GM10847 (cell line): ENCODE results near the gene RNF222.

Source experiments
- POLR2A ChIP-seq: IDR thresholded peaks from 2 replicates; pipeline ENCODE4 v1.6.1; 2011; ENCODE audit not compliant: insufficient read length; ENCODE audit errors: extremely low read depth

The RNF222 gene

DNA sequence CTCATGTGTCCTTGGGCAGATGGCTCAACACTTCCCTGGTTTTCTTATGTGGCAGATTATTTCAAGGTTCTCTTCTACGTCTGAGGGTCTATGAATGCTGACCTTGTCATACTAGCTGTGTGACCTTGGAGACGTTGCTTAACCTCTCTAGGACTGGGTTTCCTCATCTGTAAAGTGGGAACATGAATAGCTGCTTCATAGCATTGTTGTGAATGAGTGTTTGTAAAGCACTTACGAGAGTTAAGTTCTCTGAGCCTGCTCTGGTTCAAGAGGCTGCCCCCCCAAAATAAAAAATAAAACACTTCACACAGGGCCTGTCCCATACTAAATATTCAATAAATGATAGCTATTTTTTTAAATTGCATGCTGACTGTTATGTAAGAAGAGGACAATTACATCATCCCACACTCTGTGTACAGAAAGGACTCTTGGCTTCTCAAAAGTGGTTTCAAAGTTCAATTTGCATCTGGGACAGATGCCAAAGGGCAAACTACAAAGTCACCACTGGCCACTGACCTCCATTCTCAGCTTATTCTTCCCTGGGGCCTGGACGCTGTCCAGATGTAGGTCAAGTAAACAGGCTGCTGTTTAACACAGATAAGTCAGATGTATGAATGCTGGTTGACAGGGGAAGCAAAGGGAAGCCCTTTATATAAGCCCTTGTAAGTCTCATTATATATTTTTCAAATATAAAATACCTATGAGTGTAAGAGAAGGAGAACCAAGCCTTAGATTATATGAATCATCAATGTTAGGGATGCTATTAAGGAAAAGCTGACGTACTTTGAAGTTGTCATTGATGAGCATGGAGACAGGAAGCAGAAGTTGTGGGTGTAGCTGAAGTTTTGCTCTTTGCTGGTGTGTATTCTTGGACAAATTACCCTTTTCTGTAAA, 22.7 kb upstream of the RNF222 start:
- TF ChIP-seq POLR2A = no peak

DNA sequence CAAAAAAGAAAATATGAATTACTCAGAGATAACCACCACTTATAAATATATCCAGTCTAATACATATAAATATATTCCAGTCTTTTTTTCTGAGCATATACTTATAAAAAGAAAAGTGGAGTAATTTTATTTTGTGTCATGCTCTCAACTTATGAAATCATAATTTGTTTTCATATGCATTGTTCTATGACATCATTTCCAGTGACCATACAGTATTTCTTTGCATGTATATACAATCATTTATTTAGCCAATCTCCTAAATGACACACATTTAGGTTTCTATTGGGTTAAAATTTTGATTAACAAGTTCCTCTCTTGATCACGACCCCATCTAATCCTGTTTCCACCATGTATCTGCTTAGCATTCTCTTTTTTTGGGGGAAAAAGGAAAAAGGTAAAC, 21.7 kb upstream of the RNF222 start:
- no peak for TF ChIP-seq POLR2A

DNA sequence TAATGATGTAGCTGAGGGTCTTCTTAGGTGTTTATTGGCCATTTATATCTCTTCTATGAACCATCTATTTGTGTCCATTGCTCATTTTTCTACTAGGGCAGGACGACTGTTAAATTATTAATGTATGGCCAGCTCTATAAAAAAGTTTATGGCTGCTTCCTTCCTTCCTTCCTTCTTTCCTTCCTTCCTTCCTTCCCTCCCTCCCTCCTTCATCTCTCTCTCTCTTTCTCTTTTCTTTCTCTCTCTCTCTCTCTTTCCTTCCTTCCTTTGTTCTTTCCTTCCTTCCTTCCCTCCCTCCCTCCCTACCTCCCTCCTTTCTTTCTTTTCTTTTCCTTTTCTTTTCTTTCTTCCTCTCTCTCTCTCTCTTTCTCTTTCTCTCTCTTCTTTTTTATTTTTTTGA, 20.8 kb upstream of the RNF222 start:
- TF ChIP-seq POLR2A = no peak

DNA sequence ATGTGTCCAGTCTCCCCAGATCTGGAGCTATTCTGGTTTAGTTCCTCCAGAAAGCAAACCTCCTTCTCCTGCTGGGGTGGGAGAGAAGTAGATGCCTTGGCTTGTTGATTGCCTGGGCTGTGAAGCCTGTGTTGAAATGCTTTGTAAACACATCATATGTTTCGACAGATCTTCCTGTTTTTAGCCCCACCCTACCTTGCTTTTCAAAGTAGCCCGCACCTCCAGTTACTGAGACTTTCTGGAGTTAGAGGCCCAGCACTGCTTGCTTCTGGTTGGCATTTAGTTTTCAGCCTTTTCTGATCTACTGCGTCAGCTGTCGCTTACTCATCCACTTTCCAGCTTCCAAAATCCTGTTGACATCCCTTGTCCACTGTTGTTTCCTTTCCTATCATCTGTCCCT, 20.2 kb upstream of the RNF222 start:
- TF ChIP-seq POLR2A = no peak

DNA sequence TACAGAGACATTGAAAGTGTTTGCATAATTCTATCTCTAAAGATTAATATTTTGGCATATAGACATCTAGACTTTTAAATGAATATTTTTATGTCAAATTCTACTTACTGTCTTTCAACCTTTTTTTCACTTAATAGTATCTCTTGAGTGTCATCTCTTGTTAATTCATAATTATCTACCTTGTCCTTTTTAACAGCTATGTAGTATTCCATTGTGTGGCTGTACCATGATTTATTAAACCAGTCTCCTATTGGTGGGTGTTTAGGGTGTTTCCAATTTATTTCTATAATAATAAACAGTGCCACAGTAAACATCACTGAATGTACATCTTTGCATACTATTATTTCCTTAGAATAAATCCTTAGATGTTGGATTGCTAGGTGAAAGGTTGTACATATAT, 16.3 kb upstream of the RNF222 start:
- TF ChIP-seq POLR2A = no peak

DNA sequence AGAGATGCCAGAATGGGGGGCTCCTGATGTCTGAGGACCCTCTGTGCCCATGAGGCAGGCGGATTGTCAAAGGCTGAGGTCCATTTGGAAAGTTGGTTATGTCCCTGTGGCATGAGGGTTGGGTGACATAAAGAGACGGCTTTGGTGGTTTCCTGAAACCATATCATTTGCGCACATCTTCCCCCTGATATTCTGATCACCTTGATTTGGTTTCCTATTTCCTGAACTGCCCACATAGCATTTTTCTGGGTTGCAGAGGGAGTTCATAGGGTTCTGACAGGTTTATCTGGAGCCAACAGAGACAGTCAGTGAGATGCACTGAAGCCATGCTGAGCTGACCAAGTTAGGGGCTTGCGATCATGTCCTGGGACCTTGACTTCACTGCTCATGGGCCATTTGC, 15.7 kb upstream of the RNF222 start:
- no peak for TF ChIP-seq POLR2A

DNA sequence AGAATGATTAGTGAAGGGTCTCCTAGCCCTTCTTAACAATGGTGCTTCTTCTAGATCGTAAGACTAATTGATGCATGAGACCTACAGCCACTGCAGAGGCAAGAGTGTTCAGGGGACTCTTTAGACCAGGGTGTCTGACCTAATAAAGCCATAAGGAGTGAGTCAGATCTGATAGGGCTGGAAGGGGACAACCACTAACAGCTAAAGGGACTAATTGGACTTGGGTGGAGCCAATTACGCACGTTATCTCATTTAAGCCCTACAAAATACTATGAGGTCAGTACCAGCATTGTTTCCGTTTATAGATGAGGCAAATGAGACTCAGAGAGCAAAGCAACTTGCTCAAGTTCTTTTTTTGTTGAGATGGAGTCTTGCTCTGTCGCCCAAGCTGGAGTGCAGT, 14.5 kb upstream of the RNF222 start:
- no peak for TF ChIP-seq POLR2A

DNA sequence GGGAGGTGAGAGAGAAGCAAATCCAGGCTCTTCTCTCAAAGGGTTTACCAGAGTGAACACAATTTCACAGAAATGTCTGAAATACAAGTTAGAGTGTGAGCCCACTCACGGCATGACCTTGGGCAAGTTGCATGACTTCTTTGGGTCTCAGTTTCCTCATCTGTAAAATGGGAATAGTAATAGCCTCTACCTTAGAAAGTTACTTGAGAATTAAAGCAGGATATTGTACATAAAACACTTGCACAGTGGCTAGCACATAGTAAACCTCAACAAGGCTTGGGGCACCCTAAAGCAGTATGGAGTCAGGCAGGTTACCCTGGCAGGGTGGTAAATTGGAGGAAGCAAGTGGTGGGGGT, 13.2 kb upstream of the RNF222 start:
- TF ChIP-seq POLR2A = no peak

DNA sequence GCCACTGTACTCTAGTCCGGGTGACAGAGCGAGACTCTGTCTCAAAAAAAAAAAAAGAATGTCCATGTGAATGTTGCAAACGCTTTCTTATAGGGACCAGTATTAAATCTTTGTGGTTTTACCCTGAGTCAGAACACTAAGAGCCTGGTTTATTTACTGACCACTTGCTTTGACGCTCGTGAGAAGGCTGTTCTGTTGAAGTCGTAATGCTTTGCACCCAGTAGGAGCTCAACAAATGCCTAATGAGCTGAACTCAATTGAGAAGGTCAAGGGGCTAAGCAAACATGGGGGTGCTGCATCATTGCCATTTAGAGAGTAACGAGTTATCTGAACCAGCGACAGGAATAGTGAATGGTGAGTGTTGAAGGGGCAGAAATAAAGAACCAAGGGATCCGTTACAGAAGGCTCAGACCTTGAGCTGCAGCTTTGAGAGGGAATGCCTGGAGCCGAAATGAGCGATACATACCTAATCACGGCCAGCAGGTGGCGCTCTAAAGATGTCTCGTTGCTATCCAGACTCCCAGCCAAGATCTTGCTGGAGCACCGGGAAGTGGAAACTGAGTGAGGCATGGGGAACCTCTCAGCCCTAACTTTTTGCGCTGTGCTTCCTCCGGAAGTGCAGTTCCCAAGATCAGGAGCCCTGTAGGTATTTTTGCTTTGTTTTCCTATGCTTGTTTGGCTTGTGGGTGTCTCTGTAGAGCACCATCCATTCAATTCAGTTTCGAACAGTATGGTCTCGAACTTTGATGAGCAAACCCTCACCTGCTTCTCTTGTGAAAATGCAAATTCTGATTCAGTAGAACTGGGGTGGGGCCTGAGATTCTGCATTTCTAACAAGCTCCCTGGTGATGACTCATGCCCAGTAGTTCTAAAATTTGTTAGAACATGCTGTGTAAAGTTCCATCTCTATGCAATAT, 12.6 kb upstream of the RNF222 start:
- TF ChIP-seq POLR2A = no peak

DNA sequence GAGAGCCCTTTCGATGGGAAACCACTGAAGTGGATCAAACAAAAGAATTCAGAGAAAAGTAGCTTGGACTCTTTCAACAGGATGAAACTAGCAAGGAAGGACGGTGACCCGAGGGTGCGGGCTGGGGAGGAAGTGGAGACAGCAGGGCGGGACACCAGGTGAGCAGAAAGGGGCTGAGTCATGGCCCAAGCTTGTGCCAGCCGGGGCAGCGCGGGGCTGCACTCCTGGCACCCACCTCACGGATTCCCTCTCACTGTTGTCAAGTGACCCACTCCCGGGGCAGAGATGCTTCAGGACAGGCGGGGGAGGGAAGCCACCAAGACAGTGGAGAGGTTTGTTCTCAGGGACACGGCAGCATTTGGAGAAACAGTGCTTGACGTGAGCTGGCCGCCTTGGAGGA, 10.7 kb upstream of the RNF222 start:
- no peak for TF ChIP-seq POLR2A

DNA sequence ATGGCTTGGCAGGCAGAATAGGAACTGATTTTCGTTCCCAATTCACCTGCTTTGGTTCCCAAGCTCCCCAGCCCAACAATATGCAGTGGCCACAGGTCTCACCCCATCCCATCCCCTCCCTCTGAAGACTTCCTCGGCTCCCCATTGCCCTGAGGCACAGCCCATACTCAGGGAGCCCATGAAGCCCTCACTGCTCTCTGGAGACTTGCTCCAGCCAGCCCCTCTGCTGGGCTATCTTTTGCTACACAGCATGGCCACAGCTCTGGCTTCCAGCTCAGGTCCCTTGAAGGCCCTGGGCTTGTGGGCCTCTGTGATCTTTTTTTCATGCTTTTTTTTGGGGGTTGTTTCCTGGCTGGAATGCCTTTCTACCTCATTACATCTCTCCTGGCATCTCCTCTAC, 8.5 kb upstream of the RNF222 start:
- no peak for TF ChIP-seq POLR2A

DNA sequence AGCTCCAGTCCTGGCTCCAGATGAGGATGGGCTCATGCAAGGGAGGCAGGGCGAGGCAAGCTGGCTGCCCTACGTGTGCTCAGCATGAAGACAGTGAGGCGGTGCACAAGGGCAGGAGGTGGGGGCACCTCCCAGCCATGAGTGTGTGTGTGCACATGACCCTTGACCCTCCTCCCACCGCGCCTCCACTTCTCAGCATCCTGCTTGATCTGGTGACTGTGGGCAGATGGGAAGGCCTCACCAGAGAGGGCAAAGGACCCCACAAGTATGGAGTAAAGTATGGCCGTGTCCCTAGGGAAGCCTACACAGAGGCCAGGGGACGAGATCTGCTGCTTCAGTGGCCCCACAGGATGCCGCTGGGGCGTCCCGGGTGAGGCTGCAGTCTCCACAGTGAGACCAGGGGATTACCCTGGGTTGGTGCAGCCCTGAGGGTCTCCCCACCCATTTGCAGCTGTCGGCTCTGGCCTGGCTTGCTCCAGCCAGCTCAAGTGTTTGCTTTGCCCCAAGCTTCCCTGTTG, 7.9 kb upstream of the RNF222 start:
- TF ChIP-seq POLR2A = no peak

DNA sequence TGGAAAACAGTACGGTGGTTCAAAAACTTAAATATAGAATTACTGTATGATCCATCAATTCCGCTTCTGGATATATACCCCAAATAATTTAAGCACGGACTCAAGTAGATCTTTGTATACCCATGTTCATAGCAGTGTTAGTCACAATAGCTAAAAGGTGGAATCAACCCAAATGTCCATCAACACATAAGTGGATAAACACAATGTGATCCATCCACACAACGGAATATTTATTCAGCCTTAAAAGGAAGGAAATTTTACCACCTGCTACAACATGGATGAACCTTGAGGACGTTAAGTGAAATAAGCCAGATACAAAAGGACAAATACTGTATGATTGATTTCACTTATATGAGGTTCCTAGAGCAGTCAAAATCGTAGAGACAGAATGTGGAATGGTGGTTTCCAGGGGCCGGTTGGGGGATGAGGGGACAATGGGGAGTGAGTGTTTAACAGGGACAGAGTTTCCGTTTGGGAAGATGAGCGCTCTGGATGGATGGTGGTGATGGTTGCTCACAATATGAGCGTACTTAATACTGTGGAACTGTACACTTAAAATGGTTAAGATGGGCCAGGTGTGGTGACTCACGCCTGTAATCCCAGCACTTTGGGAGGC, 5.4 kb upstream of the RNF222 start:
- no peak for TF ChIP-seq POLR2A

DNA sequence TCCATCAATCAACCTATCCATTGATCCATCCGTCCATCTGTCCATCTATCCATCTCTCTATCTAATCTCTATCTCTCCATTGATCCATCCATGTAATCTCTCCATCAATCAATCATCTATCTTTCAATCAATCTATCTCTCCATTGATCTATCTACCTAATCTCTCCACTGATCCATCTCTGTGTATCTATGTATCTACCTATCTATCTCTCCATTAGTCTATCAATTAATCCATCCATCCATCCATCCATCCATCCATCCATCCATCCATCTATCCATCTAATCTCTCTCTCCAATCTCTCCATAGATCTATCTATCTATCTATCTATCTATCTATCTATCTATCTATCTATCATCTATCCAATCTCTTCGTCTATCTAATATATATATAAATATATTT, 3.5 kb upstream of the RNF222 start:
- TF ChIP-seq POLR2A = no peak

DNA sequence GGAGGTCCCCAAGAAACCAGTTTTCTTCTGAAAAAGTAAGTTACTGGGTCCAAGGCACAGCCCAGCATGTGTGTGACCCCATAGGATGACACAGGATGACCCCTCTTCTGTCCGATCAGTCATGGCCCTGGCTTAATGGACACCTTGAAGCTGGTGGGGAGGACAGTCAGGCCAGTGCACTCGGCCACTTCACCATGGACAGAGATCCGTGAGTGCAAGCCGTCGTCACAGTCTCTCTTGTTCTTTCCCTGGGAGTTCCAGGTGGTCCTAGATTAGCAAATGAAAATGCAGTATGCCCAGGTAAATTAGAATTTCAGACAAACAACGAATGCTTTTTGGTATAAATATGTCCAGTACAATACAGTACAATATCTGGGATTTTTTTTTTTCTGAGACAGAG, 1.4 kb upstream of the RNF222 start:
- no peak for TF ChIP-seq POLR2A
